ENCODE data around the gene CDHR4. TPM values are rescaled to one million over a fixed set of nuclear protein-coding genes. Genes with fewer than 3 reads are reported as not detected.

CDHR4 gene
- total RNA-seq, 1 experiment from 2014 or later = 0.17 TPM

DNA sequence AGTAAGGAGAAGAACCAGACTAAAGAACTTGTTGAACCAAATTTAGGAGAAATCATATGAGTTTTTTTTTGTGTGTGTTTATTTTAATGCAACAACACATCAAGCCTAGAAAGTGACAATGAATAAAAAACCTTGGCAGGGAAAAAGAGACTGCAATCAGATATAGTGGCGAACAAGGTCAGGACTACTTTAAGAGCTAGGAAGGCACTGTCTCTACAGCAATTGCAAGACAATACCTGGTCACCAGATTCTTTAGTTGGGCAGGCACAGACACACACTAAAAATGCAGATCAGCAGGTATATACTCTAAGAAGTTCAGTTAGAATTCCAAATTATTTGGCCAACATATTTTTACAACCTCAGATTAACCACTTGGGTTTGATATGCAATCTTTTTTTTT is 45.1 kb downstream of the CDHR4 start:
- Mint-ChIP-seq H3K27ac (peak overlapping the region; percentile 69; the same call in 1 of the 2 replicates), H3K36me3 (no peaks in the 10 kb centered on the region), H3K9me3 (no peaks in the 10 kb centered on the region), H3K4me1 (peaks cover 5% of the 10 kb centered on the region), H3K27me3 (ENCODE audit: low read depth) (no peaks in the 10 kb centered on the region), H3K4me3 (no peak overlapping the region)
- no peak for ATAC-seq
- no peak for TF ChIP-seq OVOL2 (CRISPR knock-in tag; IDR thresholded peaks at IDR 0.05; ENCODE audit: borderline replicate concordance)
- TF ChIP-seq, protein P1, sequence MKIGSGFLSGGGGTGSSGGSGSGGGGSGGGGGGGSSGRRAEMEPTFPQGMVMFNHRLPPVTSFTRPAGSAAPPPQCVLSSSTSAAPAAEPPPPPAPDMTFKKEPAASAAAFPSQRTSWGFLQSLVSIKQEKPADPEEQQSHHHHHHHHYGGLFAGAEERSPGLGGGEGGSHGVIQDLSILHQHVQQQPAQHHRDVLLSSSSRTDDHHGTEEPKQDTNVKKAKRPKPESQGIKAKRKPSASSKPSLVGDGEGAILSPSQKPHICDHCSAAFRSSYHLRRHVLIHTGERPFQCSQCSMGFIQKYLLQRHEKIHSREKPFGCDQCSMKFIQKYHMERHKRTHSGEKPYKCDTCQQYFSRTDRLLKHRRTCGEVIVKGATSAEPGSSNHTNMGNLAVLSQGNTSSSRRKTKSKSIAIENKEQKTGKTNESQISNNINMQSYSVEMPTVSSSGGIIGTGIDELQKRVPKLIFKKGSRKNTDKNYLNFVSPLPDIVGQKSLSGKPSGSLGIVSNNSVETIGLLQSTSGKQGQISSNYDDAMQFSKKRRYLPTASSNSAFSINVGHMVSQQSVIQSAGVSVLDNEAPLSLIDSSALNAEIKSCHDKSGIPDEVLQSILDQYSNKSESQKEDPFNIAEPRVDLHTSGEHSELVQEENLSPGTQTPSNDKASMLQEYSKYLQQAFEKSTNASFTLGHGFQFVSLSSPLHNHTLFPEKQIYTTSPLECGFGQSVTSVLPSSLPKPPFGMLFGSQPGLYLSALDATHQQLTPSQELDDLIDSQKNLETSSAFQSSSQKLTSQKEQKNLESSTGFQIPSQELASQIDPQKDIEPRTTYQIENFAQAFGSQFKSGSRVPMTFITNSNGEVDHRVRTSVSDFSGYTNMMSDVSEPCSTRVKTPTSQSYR (CRISPR knock-in tag; IDR thresholded peaks at IDR 0.05) = no peak
- TF ChIP-seq, protein P2, sequence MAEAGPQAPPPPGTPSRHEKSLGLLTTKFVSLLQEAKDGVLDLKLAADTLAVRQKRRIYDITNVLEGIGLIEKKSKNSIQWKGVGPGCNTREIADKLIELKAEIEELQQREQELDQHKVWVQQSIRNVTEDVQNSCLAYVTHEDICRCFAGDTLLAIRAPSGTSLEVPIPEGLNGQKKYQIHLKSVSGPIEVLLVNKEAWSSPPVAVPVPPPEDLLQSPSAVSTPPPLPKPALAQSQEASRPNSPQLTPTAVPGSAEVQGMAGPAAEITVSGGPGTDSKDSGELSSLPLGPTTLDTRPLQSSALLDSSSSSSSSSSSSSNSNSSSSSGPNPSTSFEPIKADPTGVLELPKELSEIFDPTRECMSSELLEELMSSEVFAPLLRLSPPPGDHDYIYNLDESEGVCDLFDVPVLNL (CRISPR knock-in tag; IDR thresholded peaks at IDR 0.05; ENCODE audit: borderline replicate concordance, low read depth) = no peak
- TF ChIP-seq ZBTB21 (CRISPR knock-in tag; IDR thresholded peaks at IDR 0.05; ENCODE audit: borderline replicate concordance) = no peak
- no peak for TF ChIP-seq TEAD1 (CRISPR knock-in tag; IDR thresholded peaks at IDR 0.05)
- TF ChIP-seq, protein P3, sequence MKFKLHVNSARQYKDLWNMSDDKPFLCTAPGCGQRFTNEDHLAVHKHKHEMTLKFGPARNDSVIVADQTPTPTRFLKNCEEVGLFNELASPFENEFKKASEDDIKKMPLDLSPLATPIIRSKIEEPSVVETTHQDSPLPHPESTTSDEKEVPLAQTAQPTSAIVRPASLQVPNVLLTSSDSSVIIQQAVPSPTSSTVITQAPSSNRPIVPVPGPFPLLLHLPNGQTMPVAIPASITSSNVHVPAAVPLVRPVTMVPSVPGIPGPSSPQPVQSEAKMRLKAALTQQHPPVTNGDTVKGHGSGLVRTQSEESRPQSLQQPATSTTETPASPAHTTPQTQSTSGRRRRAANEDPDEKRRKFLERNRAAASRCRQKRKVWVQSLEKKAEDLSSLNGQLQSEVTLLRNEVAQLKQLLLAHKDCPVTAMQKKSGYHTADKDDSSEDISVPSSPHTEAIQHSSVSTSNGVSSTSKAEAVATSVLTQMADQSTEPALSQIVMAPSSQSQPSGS (CRISPR knock-in tag; IDR thresholded peaks at IDR 0.05; ENCODE audit: borderline replicate concordance, low read depth) = no peak
- no peak for TF ChIP-seq PRRX2 (CRISPR knock-in tag; IDR thresholded peaks at IDR 0.05)
- TF ChIP-seq, protein P4, sequence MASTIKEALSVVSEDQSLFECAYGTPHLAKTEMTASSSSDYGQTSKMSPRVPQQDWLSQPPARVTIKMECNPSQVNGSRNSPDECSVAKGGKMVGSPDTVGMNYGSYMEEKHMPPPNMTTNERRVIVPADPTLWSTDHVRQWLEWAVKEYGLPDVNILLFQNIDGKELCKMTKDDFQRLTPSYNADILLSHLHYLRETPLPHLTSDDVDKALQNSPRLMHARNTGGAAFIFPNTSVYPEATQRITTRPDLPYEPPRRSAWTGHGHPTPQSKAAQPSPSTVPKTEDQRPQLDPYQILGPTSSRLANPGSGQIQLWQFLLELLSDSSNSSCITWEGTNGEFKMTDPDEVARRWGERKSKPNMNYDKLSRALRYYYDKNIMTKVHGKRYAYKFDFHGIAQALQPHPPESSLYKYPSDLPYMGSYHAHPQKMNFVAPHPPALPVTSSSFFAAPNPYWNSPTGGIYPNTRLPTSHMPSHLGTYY (CRISPR knock-in tag; IDR thresholded peaks at IDR 0.05) = no peak
- TF ChIP-seq GTF2I (CRISPR knock-in tag; conservative IDR thresholded peaks at IDR 0.05) = no peak
- TF ChIP-seq JAZF1 (CRISPR knock-in tag; IDR thresholded peaks at IDR 0.05) = no peak
- no peak for TF ChIP-seq ESRRA (CRISPR knock-in tag; IDR thresholded peaks at IDR 0.05; ENCODE audit: borderline replicate concordance)
- TF ChIP-seq IRF2 (CRISPR knock-in tag; IDR thresholded peaks at IDR 0.05; ENCODE audit: borderline replicate concordance, low read depth) = no peak
- TF ChIP-seq FOXJ3 (CRISPR knock-in tag; IDR thresholded peaks at IDR 0.05; ENCODE audit: borderline replicate concordance) = no peak
- ChIA-PET CTCF (no interaction called here), POLR2A (no interaction called here)
- no peak for DNase-seq (ENCODE audit: low spot score)

DNA sequence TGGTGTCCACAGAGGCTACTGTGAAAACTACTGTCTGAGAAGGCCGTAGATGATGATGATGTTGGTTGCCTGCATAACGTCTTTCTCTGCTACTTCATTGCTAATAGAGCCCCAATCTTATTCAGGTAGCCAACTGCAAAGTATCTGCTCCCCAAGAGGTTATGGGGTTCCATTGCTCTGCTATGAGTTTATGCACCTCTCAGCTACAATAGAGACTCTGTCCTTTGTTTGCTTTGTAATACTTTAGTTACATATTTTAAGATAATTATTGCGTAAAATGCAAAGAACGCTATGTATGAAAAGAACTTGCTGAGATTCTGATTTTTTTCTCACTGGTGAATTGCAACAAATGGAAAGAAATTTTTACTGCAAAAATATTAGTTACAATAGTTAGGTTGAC is 48.2 kb downstream of the CDHR4 start:
- ChIA-PET POLR2A (no interaction called here), CTCF (no interaction called here)
- Mint-ChIP-seq H3K4me3 (no peak overlapping the region), H3K9me3 (no peaks in the 10 kb centered on the region), H3K27ac (no peak overlapping the region), H3K4me1 (peaks cover 5% of the 10 kb centered on the region), H3K27me3 (ENCODE audit: low read depth) (no peaks in the 10 kb centered on the region), H3K36me3 (peaks cover 6% of the 10 kb centered on the region)
- ATAC-seq (no peak), DNase-seq (ENCODE audit: low spot score) (no peak)
- no peak for TF ChIP-seq ZNF263 (CRISPR knock-in tag; IDR thresholded peaks at IDR 0.05; ENCODE audit: low read depth)
- TF ChIP-seq, protein P5, sequence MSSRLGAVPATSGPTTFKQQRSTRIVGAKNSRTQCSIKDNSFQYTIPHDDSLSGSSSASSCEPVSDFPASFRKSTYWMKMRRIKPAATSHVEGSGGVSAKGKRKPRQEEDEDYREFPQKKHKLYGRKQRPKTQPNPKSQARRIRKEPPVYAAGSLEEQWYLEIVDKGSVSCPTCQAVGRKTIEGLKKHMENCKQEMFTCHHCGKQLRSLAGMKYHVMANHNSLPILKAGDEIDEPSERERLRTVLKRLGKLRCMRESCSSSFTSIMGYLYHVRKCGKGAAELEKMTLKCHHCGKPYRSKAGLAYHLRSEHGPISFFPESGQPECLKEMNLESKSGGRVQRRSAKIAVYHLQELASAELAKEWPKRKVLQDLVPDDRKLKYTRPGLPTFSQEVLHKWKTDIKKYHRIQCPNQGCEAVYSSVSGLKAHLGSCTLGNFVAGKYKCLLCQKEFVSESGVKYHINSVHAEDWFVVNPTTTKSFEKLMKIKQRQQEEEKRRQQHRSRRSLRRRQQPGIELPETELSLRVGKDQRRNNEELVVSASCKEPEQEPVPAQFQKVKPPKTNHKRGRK (CRISPR knock-in tag; IDR thresholded peaks at IDR 0.05; ENCODE audit: borderline replicate concordance) = no peak
- TF ChIP-seq, protein P6, sequence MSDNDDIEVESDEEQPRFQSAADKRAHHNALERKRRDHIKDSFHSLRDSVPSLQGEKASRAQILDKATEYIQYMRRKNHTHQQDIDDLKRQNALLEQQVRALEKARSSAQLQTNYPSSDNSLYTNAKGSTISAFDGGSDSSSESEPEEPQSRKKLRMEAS (CRISPR knock-in tag; IDR thresholded peaks at IDR 0.05) = no peak
- no peak for TF ChIP-seq CREB1 (CRISPR knock-in tag; IDR thresholded peaks at IDR 0.05)
- TF ChIP-seq GTF2I (CRISPR knock-in tag; conservative IDR thresholded peaks at IDR 0.05) = no peak
- TF ChIP-seq, protein P7, sequence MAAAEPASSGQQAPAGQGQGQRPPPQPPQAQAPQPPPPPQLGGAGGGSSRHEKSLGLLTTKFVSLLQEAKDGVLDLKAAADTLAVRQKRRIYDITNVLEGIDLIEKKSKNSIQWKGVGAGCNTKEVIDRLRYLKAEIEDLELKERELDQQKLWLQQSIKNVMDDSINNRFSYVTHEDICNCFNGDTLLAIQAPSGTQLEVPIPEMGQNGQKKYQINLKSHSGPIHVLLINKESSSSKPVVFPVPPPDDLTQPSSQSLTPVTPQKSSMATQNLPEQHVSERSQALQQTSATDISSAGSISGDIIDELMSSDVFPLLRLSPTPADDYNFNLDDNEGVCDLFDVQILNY (CRISPR knock-in tag; IDR thresholded peaks at IDR 0.05) = no peak
- TF ChIP-seq FOXJ3 (CRISPR knock-in tag; IDR thresholded peaks at IDR 0.05; ENCODE audit: borderline replicate concordance) = no peak
- TF ChIP-seq FOXK1 (CRISPR knock-in tag; IDR thresholded peaks at IDR 0.05) = no peak
- no peak for TF ChIP-seq TCF7 (CRISPR knock-in tag; IDR thresholded peaks at IDR 0.05; ENCODE audit: low read depth)
- no peak for TF ChIP-seq ZNF671 (CRISPR knock-in tag; IDR thresholded peaks at IDR 0.05)
- no peak for TF ChIP-seq IRF2 (CRISPR knock-in tag; IDR thresholded peaks at IDR 0.05; ENCODE audit: borderline replicate concordance, low read depth)
- TF ChIP-seq SMAD3 (CRISPR knock-in tag; IDR thresholded peaks at IDR 0.05; ENCODE audit: borderline replicate concordance) = no peak
- TF ChIP-seq, protein P8, sequence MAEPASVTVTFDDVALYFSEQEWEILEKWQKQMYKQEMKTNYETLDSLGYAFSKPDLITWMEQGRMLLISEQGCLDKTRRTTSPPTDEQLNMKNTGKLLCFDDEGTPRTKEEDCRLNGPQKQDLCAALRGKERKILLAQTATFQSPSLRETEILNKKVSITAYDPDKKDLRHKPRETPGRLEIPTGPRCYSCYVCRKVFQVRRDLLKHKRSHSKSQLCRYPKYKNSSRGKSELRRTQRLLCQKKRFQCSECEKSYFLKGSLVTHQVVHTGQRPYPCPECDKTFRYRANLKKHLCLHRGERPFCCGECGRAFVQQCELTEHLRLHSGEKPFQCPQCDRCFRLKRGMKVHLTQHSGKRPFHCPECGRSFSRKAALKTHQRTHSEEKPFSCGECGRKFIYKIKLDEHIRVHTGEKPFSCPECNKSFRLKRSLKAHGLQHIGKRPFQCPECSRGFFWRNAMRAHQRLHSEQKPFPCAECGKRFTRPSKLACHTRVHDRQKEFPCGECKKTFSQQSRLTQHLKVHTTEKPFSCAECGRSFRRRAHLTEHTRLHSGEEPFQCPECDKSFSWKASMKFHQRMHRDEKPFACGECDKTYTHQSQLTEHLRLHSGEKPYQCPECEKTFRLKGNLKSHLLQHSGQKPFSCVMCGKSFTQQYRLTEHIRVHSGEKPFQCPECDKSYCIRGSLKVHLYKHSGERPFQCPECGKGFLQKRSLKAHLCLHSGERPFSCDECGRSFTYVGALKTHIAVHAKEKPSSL (CRISPR knock-in tag; conservative IDR thresholded peaks at IDR 0.05) = no peak
